HG03342 (cell line): Measurements from ENCODE around the gene RORB.

ENCODE experiments used
- ATAC-seq: cut with Tn5 transposase; IDR thresholded peaks from one replicate; pipeline ENCODE4 v1.9.1; 2021; ENCODE audit warnings: mild to moderate bottlenecking, moderate library complexity; ENCODE audit not compliant: unreplicated experiment

Gene RORB

DNA sequence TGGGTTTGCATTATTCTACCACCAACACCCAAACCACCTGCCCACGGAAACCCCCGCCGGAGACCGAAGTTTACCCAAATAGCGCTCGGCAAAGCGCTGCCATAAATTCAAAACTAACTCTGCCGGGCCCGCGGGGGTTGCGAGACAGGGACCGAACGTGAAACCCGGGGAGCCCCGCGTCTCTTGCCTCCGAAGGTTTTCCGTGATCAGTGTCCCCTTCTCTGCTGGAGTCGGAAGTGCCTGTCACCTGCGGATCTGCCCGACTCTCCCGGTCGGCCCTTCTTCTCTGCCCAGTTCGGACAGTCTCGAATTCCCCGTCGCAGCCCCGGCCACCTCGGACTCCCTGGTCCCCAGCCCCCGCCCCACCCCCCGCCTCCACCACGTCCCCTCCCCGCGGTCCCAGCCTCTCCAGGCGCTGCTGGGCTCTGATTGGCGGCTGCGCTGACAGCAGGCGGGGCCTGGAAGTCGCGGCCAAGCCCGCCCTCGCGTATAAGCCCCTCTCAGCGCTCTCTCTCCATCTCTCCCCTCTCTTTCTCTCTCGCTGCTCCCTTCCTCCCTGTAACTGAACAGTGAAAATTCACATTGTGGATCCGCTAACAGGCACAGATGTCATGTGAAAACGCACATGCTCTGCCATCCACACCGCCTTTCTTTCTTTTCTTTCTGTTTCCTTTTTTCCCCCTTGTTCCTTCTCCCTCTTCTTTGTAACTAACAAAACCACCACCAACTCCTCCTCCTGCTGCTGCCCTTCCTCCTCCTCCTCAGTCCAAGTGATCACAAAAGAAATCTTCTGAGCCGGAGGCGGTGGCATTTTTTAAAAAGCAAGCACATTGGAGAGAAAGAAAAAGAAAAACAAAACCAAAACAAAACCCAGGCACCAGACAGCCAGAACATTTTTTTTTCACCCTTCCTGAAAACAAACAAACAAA is at the start of gene RORB:
Gene RORB (plus strand): TSS at position 517 of the 929 bp plus-strand sequence. CDS start 642 bp downstream, outside the sequence.
- peak; percentile 89 for ATAC-seq

- ATAC-seq = no peak
Observed at GRCh38 chr9:74447451-74448193, 49.5 kb upstream of the RORB start.

GRCh38 chr9:74449060-74449459 is 48.1 kb upstream of the RORB start:
- ATAC-seq = no peak

DNA sequence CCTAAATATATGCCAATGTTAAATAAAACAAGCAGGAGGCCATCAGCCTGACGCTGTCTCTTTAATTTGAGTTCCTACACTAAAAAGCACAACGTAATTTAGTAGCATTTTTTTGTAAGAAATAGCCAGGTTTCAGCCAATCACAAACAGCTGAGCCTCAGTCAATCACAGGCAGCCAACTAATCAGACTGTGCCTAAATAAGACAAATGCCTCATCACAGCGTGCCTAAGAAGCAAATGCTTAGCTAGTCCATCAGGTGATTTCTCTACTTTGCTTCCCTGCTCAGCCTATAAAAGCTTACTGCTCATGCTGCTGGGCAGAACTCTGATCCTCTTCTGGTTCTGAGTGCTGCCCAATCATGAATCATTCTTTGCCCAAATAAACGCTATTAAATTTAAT is 38.3 kb upstream of the RORB start:
- no peak for ATAC-seq

DNA sequence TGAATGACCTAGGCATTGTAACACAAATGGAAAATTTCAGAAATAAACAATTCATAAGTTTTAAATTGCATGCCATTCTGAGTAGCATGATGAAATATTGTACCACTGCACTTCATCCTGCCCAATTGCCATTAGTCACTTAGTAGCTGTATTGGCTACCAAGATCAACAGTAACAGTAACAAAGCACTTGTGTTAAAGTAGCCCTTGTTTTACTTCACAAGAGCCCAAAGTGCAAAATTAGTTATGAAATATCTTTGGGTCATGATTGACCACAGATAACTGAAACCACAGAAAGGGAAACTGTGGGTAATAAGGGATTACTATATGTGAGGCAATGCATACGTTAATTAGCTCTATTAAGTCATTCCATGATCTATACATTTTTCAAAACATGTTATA is 33.3 kb upstream of the RORB start:
- ATAC-seq = no peak

DNA sequence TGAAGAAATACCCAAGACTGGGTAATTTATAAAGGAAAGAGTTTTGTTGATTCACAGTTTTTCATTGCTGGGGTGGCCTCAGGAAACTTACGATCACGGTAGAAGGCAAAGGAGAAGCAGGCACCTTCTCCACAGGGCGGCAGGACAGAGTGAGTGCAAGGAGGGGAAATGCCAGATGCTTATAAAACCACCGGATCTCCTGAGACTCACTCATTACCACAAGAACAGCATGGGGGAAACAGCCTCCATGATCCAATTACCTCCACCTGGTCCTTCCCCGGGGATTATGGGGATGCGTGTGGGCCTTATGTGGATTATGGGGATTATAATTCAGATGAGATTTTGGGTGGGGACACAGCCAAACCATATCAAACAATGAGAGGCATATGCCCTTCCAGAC is 18.5 kb upstream of the RORB start:
- no peak for ATAC-seq

GRCh38 chr9:74479711-74480110 is 17.4 kb upstream of the RORB start:
- ATAC-seq = no peak

- ATAC-seq = no peak
Observed at GRCh38 chr9:74487395-74487794, 9.7 kb upstream of the RORB start.

GRCh38 chr9:74493512-74493911 is 3.6 kb upstream of the RORB start:
- no peak for ATAC-seq

DNA sequence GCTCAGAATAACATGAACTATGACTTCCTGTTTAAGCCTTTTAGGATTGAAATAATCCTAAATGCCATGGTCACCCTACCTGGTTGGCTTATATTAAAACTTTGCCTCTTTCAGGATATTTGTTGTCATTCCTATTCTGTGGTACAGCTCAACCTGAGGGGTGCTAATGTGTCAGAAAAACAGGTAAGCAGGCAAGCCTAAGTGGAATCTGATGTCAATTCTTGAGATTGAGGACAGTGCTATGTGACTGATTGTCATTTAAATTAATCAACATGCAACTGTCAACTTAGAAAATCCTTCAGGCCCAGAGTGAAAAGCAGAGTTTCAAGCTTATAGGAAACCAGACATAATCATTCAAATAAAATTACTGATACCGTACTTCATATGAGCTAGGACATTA is 2.6 kb upstream of the RORB start:
- ATAC-seq = no peak

GRCh38 chr9:74496406-74496805 is 729 bp upstream of the RORB start:
- ATAC-seq = no peak

- no peak for ATAC-seq
Observed at GRCh38 chr9:74497748-74498620, 849 bp downstream of the RORB start.

DNA sequence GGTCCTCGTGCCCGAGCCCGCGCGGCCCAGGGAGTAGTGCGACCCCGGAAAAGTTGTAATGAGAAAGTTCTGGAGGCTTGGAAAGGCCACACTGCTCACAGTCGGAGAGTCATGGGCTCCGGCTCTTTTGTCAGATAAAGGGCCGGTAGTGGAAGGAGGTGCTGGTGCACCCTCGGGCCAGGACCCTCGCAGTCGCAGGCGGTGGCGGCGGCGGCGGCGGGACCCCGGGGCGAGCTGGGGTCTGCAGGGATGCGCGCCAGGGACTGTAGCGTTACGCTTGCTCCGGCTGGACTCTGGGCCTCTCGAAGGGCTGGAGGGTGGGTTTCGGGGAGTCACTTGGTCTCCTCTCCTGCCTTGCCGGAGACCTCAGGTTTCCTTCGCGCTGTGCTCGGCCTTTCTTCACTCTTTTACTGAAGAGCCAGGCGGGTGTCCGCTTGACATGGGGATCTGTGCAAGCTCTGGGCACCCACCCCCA is 1.5 kb downstream of the RORB start:
- ATAC-seq = no peak

DNA sequence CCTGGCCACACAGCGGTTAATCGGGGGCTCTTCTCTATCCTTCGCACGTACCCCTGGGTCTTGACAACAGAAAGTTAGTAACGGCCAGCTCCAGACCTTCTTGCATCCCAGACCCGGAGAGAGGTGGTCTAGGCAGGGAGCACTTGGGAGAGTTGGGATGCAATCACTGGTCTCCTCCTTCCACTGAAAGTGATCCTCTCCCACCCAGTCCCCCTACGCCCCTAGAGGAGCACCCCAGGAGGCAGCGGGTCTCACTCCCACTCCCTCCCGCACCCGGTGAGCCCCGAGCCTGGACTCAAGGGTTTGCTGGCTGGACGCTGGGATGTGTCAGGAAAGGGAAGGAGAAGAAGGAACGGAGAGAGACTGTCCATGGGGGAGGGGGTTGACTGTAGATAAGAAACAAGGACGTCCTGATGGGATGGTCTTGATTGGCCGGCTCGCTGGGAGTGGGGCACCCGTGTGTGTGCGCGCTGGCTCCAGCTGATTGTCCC is 2.0 kb downstream of the RORB start:
- ATAC-seq = no peak

DNA sequence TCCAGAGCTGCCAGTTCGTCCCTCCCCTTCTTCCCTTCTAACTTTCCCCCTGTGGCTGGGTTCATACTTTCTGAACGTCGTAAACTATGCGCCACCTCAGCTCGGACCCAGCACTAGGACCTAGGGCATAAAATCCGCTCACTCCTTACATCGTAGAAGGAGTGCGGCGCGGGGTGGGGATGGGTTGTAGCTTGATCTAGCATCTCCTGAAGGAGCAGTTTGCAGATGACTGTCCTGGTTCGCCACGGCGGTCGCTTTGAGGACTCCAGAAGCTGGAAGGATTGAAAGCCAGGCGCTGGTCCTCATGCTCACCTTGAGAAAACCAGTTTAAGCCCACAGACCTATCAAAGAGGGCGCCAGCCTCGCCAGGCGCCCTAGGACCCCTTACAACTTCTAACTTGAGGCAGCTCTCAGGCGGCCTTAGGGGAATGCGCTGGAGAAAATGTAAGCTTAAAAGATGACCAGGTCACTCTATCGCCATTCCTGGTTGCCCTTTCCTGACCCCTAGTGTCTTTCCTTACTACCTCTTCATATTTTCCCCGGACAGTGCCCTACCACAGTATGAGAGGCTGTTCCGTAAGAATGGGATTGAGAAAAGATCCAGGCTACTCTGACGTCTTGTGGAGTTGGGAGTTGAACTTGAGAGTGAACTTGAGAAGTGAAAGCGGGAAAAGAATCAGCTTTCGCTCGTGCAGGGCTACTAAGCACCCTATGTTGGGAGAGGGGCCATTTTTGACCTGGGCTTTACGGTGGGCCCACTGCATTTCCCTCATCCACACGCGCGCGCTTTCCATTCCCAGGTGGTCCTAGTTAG is 2.8 kb downstream of the RORB start:
- no peak for ATAC-seq

- ATAC-seq = no peak
Observed at GRCh38 chr9:74500584-74500924, 3.4 kb downstream of the RORB start.

DNA sequence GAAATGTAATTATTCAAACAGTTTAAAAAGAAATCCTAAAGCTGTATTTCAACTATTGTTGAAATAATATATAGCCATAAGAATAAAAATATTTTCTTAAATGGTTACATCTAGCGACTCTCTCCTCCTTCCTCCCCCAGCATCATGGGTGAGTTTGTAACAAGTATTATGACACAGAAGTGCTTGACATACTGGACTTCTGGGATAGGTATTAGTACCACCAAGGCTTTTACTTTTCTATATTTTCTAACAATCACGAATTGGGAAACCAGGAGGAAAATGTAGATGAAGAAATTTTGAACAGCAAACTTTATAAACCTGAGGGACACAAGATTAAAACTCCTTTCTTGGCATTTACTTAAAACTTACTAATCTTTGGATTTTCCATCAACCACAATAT is 4.4 kb downstream of the RORB start:
- no peak for ATAC-seq

DNA sequence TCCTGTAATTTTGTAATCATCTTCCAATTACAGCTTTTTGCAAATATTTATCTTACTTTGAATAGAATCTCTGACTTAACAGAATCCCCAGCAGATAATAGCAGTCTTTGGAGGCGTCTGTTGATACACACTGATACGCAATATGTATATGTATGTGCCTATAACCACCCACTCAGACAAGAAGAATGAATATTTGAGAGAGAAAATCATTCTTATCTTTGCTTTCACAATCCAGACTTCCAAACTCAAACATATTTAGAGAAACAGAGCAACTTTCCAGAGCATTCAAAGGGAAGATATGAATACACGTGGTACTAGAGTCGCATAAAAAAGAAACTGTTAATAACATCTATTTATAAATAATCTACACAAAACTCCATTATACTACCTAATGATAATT is 6.1 kb downstream of the RORB start:
- ATAC-seq = no peak

DNA sequence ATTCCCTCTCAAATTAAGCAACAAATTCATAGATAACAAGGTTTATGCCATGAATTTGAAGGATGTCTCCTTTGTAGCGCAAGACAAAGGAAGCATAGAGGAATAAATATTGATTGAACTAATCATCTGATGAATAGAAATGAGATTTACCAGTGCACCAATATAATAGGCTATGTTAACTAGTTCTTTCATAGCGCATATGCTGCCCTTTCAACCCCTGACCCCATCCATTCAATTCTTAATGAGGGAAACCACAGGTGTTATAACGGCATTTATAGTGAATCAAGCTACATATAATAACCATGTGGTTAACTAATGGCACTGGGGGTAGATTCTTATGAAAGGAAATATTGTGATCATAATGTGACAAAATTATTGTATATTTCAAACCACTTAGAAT is 6.5 kb downstream of the RORB start:
- no peak for ATAC-seq

GRCh38 chr9:74511333-74511732 is 14.2 kb downstream of the RORB start:
- no peak for ATAC-seq
